Measurements from ENCODE around the gene RTTN. TPM values are rescaled to one million over a fixed set of nuclear protein-coding genes. Genes with fewer than 3 reads are reported as not detected.

RTTN gene
- polyA plus RNA-seq, 1 of the 3 experiments (the other 2 are of a cell fraction) = 4.7 TPM

GRCh38 chr18:70228536-70228935 lies 23.0 kb upstream of the RTTN start:
- peaks cover 9% of the 10 kb centered on the region for H3K9me3 ChIP-seq
- no peak overlapping the region for H2AFZ ChIP-seq (ENCODE audit: low read depth)
- TF ChIP-seq, protein P1, sequence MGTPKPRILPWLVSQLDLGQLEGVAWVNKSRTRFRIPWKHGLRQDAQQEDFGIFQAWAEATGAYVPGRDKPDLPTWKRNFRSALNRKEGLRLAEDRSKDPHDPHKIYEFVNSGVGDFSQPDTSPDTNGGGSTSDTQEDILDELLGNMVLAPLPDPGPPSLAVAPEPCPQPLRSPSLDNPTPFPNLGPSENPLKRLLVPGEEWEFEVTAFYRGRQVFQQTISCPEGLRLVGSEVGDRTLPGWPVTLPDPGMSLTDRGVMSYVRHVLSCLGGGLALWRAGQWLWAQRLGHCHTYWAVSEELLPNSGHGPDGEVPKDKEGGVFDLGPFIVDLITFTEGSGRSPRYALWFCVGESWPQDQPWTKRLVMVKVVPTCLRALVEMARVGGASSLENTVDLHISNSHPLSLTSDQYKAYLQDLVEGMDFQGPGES (IDR thresholded peaks at IDR 0.05; ENCODE audit: low read depth, low read length) = no peak
- TF ChIP-seq YY1 (IDR thresholded peaks at IDR 0.05; ENCODE audit: low read depth) (no peak), MEF2A (IDR thresholded peaks at IDR 0.05; ENCODE audit: borderline replicate concordance, low read depth) (no peak), GATA2 (CRISPR knock-in tag; IDR thresholded peaks at IDR 0.05) (no peak), SMC3 (IDR thresholded peaks at IDR 0.05; ENCODE audit: low read depth, low read length) (no peak), FOXM1 (IDR thresholded peaks at IDR 0.05; ENCODE audit: low read depth) (no peak), TCF12 (IDR thresholded peaks at IDR 0.05) (no peak), SIN3A (IDR thresholded peaks at IDR 0.05; ENCODE audit: borderline replicate concordance, low read depth, low read length) (no peak), RCOR1 (IDR thresholded peaks at IDR 0.05; ENCODE audit: low read length) (no peak), RFX5 (IDR thresholded peaks at IDR 0.05; ENCODE audit: low read length) (no peak), TAF1 (IDR thresholded peaks at IDR 0.05; ENCODE audit: borderline replicate concordance, low read depth, low read length) (no peak), GABPA (IDR thresholded peaks at IDR 0.05; ENCODE audit: low read depth) (no peak), RXRA (IDR thresholded peaks at IDR 0.05; ENCODE audit: borderline replicate concordance, low read depth) (no peak), FOSL2 (IDR thresholded peaks at IDR 0.05; ENCODE audit: borderline replicate concordance, low read depth) (no peak), USF1 (IDR thresholded peaks at IDR 0.05; ENCODE audit: borderline replicate concordance, low read depth) (no peak), JUND (IDR thresholded peaks at IDR 0.05) (no peak)
- TF ChIP-seq, protein P2, sequence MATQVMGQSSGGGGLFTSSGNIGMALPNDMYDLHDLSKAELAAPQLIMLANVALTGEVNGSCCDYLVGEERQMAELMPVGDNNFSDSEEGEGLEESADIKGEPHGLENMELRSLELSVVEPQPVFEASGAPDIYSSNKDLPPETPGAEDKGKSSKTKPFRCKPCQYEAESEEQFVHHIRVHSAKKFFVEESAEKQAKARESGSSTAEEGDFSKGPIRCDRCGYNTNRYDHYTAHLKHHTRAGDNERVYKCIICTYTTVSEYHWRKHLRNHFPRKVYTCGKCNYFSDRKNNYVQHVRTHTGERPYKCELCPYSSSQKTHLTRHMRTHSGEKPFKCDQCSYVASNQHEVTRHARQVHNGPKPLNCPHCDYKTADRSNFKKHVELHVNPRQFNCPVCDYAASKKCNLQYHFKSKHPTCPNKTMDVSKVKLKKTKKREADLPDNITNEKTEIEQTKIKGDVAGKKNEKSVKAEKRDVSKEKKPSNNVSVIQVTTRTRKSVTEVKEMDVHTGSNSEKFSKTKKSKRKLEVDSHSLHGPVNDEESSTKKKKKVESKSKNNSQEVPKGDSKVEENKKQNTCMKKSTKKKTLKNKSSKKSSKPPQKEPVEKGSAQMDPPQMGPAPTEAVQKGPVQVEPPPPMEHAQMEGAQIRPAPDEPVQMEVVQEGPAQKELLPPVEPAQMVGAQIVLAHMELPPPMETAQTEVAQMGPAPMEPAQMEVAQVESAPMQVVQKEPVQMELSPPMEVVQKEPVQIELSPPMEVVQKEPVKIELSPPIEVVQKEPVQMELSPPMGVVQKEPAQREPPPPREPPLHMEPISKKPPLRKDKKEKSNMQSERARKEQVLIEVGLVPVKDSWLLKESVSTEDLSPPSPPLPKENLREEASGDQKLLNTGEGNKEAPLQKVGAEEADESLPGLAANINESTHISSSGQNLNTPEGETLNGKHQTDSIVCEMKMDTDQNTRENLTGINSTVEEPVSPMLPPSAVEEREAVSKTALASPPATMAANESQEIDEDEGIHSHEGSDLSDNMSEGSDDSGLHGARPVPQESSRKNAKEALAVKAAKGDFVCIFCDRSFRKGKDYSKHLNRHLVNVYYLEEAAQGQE (IDR thresholded peaks at IDR 0.05; ENCODE audit: low read depth, low read length) = no peak
- TF ChIP-seq, protein P3, sequence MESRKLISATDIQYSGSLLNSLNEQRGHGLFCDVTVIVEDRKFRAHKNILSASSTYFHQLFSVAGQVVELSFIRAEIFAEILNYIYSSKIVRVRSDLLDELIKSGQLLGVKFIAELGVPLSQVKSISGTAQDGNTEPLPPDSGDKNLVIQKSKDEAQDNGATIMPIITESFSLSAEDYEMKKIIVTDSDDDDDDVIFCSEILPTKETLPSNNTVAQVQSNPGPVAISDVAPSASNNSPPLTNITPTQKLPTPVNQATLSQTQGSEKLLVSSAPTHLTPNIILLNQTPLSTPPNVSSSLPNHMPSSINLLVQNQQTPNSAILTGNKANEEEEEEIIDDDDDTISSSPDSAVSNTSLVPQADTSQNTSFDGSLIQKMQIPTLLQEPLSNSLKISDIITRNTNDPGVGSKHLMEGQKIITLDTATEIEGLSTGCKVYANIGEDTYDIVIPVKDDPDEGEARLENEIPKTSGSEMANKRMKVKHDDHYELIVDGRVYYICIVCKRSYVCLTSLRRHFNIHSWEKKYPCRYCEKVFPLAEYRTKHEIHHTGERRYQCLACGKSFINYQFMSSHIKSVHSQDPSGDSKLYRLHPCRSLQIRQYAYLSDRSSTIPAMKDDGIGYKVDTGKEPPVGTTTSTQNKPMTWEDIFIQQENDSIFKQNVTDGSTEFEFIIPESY (IDR thresholded peaks at IDR 0.05; ENCODE audit: borderline replicate concordance, low read depth) = no peak
- CTCF ChIA-PET = interaction anchor here (0.6 kb wide), 1 partner anchor 69 kb away, joined by 3 read pairs; no protein-coding TSS in a partner anchor
- no peaks in the 10 kb centered on the region for H3K9me2 ChIP-seq
- no peaks in the 10 kb centered on the region for H3K79me2 ChIP-seq (ENCODE audit: insufficient read depth)
- no peaks in the 10 kb centered on the region for H3K36me3 ChIP-seq (replicated peaks in 1 of 2; ENCODE audit: control insufficient read depth in 1 of 2, insufficient read depth in 2 of 2, low read length in 1 of 2)
- H3K9ac ChIP-seq = no peak overlapping the region
- H3K27me3 ChIP-seq (ENCODE audit: insufficient read depth) = no peaks in the 10 kb centered on the region
- H4K20me1 ChIP-seq (ENCODE audit: insufficient read depth) = no peaks in the 10 kb centered on the region
- H3K27ac ChIP-seq (ENCODE audit: low read depth in 2 of 2, low read length in 1 of 2) = no peak overlapping the region
- no peaks in the 10 kb centered on the region for H3K4me1 ChIP-seq (ENCODE audit: control insufficient read depth in 1 of 2, insufficient read depth in 2 of 2, low read depth in 1 of 2, low read length in 1 of 2)
- H3K4me2 ChIP-seq = no peak overlapping the region
- POLR2A ChIA-PET = no interaction called here
- DNase-seq = no peak
- no peaks in the 10 kb centered on the region for H3F3A ChIP-seq (replicated peaks; ENCODE audit: insufficient read depth)
- H3K4me3 ChIP-seq (ENCODE audit: low read depth in 2 of 2, low read length in 1 of 2) = no peak overlapping the region
- WGBS (ENCODE audit: low lambda C conversion rate) = 36% methylated on average over 2 of the region's 2 CpGs

Measured in SK-N-SH (cell line).